K562 (cell line): ENCODE results near the gene ANKRD61. TPM values are rescaled to one million over a fixed set of nuclear protein-coding genes. Genes with fewer than 3 reads are reported as not detected.

Experiments used
- RAD21 ChIP-seq, 2 experiments: fragments of 250-450 bp in 1 of 2; fragments of 450-650 bp in 1 of 2; sonication (Bioruptor Pico) in 1 of 2; formaldehyde crosslinking in 1 of 2; IDR thresholded peaks in 1 of 2; conservative IDR thresholded peaks in 1 of 2; 2 replicates each; pipeline versions ENCODE4 v1.4.0 to v1.8.0; 2020 to 2022; ENCODE audit warnings: mild to moderate bottlenecking in 2 of 2, moderate library complexity in 1 of 2
- polyA plus RNA-seq, 8 experiments: library from polyadenylated mRNA; depleted of rRNA in 4 of 8; stranded (reverse) in 5 of 8; unstranded in 3 of 8; fragments of >200 nt; fragmentation: Nextera tagmentation in 2 of 8; fragmentation: Illumina TruSeq in 1 of 8; extraction: Ambion mirVana in 2 of 8; extraction: Trizol in 1 of 8; gene quantifications; 2 replicates each; pipeline versions ENCODE4 v1.2.1 to v1.2.3, GENCODE V29; 2011 to 2014; ENCODE audit warnings: inconsistent platforms in 1 of 8, missing spikeins in 1 of 8
- total RNA-seq, 7 experiments: library from RNA; depleted of rRNA in 6 of 7; stranded (reverse); fragments of >200 nt in 6 of 7; fragmentation: Illumina TruSeq in 2 of 7; extraction: Trizol in 2 of 7; gene quantifications; 2 replicates each; pipeline versions ENCODE4 v1.2.1 to v1.2.3, GENCODE V29; 2011 to 2021; ENCODE audit warnings: low replicate concordance in 1 of 7
- TF ChIP-seq, protein P1 (sequence below): fragments of 250-450 bp; sonication (Bioruptor Pico); IDR thresholded peaks from 2 replicates; pipeline ENCODE4 v1.4.0; 2020
- TF ChIP-seq, protein P2 (sequence below), 2 experiments: fragments of 450-650 bp in 1 of 2; sonication (generic) in 1 of 2; formaldehyde crosslinking in 1 of 2; IDR thresholded peaks; 2 replicates each; pipeline versions ENCODE4 v1.7.1 to v1.9.0; 2016 to 2022; ENCODE audit warnings: inconsistent platforms in 1 of 2, mild to moderate bottlenecking in 1 of 2, missing genetic modification reagents in 1 of 2

Gene ANKRD61
- total and polyA plus RNA-seq, 9 of the 15 experiments (the other 6 are each of a cell fraction or from before 2014, with no cell fraction given), result 0.08 to 0.11 (median 0.09) TPM; not detected in 5

DNA sequence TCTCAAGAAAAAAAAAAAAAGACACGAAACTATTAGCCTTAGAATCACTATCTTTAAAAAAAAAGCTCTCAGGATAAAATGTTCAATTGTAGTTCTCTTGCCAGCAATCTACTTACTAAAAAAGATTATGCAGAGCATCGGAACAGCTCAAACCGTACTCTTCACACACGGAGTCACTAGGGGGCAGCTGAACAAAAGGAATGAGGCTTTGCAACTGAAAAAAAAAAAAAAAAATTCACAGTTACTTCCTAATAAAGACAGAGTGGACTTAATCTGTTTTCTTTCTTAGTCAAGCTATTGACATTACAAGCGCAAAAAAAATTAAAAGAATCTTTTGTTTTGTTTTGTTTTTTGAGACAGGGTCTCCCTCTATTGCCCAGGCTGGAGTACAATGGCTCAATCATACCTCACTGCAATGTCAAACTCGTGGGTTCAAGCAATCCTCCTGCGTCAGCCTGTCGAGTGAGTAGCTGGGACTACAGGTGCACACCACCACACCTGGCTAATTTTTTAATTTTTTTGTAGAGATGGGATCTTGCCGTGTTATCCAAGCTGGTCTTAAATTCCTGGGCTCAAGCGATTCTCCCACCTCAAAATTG, 33.9 kb upstream of the ANKRD61 start (continued):
- TF ChIP-seq, protein P1, sequence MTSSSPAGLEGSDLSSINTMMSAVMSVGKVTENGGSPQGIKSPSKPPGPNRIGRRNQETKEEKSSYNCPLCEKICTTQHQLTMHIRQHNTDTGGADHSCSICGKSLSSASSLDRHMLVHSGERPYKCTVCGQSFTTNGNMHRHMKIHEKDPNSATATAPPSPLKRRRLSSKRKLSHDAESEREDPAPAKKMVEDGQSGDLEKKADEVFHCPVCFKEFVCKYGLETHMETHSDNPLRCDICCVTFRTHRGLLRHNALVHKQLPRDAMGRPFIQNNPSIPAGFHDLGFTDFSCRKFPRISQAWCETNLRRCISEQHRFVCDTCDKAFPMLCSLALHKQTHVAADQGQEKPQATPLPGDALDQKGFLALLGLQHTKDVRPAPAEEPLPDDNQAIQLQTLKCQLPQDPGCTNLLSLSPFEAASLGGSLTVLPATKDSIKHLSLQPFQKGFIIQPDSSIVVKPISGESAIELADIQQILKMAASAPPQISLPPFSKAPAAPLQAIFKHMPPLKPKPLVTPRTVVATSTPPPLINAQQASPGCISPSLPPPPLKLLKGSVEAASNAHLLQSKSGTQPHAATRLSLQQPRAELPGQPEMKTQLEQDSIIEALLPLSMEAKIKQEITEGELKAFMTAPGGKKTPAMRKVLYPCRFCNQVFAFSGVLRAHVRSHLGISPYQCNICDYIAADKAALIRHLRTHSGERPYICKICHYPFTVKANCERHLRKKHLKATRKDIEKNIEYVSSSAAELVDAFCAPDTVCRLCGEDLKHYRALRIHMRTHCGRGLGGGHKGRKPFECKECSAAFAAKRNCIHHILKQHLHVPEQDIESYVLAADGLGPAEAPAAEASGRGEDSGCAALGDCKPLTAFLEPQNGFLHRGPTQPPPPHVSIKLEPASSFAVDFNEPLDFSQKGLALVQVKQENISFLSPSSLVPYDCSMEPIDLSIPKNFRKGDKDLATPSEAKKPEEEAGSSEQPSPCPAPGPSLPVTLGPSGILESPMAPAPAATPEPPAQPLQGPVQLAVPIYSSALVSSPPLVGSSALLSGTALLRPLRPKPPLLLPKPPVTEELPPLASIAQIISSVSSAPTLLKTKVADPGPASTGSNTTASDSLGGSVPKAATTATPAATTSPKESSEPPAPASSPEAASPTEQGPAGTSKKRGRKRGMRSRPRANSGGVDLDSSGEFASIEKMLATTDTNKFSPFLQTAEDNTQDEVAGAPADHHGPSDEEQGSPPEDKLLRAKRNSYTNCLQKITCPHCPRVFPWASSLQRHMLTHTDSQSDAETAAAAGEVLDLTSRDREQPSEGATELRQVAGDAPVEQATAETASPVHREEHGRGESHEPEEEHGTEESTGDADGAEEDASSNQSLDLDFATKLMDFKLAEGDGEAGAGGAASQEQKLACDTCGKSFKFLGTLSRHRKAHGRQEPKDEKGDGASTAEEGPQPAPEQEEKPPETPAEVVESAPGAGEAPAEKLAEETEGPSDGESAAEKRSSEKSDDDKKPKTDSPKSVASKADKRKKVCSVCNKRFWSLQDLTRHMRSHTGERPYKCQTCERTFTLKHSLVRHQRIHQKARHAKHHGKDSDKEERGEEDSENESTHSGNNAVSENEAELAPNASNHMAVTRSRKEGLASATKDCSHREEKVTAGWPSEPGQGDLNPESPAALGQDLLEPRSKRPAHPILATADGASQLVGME (CRISPR knock-in tag), result no peak
- TF ChIP-seq, protein P2, sequence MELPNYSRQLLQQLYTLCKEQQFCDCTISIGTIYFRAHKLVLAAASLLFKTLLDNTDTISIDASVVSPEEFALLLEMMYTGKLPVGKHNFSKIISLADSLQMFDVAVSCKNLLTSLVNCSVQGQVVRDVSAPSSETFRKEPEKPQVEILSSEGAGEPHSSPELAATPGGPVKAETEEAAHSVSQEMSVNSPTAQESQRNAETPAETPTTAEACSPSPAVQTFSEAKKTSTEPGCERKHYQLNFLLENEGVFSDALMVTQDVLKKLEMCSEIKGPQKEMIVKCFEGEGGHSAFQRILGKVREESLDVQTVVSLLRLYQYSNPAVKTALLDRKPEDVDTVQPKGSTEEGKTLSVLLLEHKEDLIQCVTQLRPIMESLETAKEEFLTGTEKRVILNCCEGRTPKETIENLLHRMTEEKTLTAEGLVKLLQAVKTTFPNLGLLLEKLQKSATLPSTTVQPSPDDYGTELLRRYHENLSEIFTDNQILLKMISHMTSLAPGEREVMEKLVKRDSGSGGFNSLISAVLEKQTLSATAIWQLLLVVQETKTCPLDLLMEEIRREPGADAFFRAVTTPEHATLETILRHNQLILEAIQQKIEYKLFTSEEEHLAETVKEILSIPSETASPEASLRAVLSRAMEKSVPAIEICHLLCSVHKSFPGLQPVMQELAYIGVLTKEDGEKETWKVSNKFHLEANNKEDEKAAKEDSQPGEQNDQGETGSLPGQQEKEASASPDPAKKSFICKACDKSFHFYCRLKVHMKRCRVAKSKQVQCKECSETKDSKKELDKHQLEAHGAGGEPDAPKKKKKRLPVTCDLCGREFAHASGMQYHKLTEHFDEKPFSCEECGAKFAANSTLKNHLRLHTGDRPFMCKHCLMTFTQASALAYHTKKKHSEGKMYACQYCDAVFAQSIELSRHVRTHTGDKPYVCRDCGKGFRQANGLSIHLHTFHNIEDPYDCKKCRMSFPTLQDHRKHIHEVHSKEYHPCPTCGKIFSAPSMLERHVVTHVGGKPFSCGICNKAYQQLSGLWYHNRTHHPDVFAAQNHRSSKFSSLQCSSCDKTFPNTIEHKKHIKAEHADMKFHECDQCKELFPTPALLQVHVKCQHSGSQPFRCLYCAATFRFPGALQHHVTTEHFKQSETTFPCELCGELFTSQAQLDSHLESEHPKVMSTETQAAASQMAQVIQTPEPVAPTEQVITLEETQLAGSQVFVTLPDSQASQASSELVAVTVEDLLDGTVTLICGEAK (IDR thresholded peaks at IDR 0.05), result no peak
- TF ChIP-seq, protein P2 (CRISPR knock-in tag; IDR thresholded peaks at IDR 0.05), result no peak
- TF ChIP-seq RAD21 (CRISPR knock-in tag; conservative IDR thresholded peaks at IDR 0.05 in 1 of 2, IDR thresholded peaks at IDR 0.05 in 1 of 2), result peak; percentile 78 to 90
